ENCODE results near the gene POLR1H.

The POLR1H gene

DNA sequence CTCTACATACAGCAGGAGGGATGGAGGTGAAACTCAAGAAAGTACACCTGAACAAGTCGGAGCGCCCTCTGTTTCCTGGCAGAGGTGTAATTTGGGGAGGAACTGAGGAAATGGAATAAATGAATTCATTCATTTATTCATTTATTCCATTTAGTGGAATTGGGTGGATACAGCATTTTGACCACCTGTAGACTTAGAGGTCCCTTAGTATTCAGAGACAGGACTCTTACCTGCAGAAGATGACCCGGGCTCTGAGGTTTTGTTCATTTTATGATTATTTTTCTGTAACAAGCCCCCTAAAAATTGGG lies 42.8 kb downstream of the POLR1H start:
- H3K9me3 ChIP-seq (ENCODE audit: control insufficient read depth in 2 of 2, low read length in 2 of 2), result no peaks in the 10 kb centered on the region
- H3K36me3 ChIP-seq (ENCODE audit: control insufficient read depth in 2 of 2, insufficient read depth in 2 of 2, low read length in 2 of 2), result peaks cover 0 to 2% of the 10 kb centered on the region in 2 donors
- H3K4me3 ChIP-seq (ENCODE audit: low read length in 2 of 2), result peak overlapping the region; percentile 63 to 65
- H3K9ac ChIP-seq (ENCODE audit: low read depth in 1 of 2, low read length in 2 of 2), result peak overlapping the region; percentile 43 to 71
- H3K27ac ChIP-seq (ENCODE audit: low read depth in 2 of 2, low read length in 2 of 2), result peak overlapping the region; percentile 81 to 85
- H3K27me3 ChIP-seq (ENCODE audit: control insufficient read depth in 2 of 2, insufficient read depth in 2 of 2, low read length in 2 of 2), result peaks cover 4 to 9% of the 10 kb centered on the region in 2 donors
- H3K4me1 ChIP-seq (ENCODE audit: control insufficient read depth in 2 of 2, insufficient read depth in 2 of 2, low read length in 2 of 2), result peaks cover 33% of the 10 kb centered on the region in 2 donors

- H3K27me3 ChIP-seq (ENCODE audit: control insufficient read depth in 2 of 2, insufficient read depth in 2 of 2, low read length in 2 of 2), result peaks cover 4 to 8% of the 10 kb centered on the region in 2 donors
- no peak overlapping the region for H3K4me3 ChIP-seq (ENCODE audit: low read length in 2 of 2)
- peaks cover 33% of the 10 kb centered on the region in 2 donors for H3K4me1 ChIP-seq (ENCODE audit: control insufficient read depth in 2 of 2, insufficient read depth in 2 of 2, low read length in 2 of 2)
- no peak overlapping the region for H3K27ac ChIP-seq (ENCODE audit: low read depth in 2 of 2, low read length in 2 of 2)
- no peak overlapping the region for H3K9ac ChIP-seq (ENCODE audit: low read depth in 1 of 2, low read length in 2 of 2)
- H3K9me3 ChIP-seq (ENCODE audit: control insufficient read depth in 2 of 2, low read length in 2 of 2), result no peaks in the 10 kb centered on the region
- peaks cover 0 to 2% of the 10 kb centered on the region in 2 donors for H3K36me3 ChIP-seq (ENCODE audit: control insufficient read depth in 2 of 2, insufficient read depth in 2 of 2, low read length in 2 of 2)
Observed at GRCh38 chr6:30104661-30105060, 43.6 kb downstream of the POLR1H start.

- Histone ChIP-seq H3K27me3 (ENCODE audit: control insufficient read depth in 2 of 2, insufficient read depth in 2 of 2, low read length in 2 of 2) (peaks cover 0 to 2% of the 10 kb centered on the region in 2 donors), H3K4me3 (ENCODE audit: low read length in 2 of 2) (peak overlapping the region; percentile 63 to 64)
Observed at GRCh38 chr6:30111266-30111856, 50.3 kb downstream of the POLR1H start.

GRCh38 chr6:30112402-30112994 lies 51.4 kb downstream of the POLR1H start:
- Histone ChIP-seq H3K4me1 (ENCODE audit: control insufficient read depth in 2 of 2, insufficient read depth in 2 of 2, low read length in 2 of 2) (peaks cover 11 to 14% of the 10 kb centered on the region in 2 donors), H3K4me3 (ENCODE audit: low read length in 2 of 2) (peak overlapping the region; percentile 63 to 64), H3K27ac (ENCODE audit: low read depth in 2 of 2, low read length in 2 of 2) (peak overlapping the region; percentile 44 to 66), H3K27me3 (ENCODE audit: control insufficient read depth in 2 of 2, insufficient read depth in 2 of 2, low read length in 2 of 2) (peaks cover 0 to 2% of the 10 kb centered on the region in 2 donors), H3K9me3 (ENCODE audit: control insufficient read depth in 2 of 2, low read length in 2 of 2) (no peaks in the 10 kb centered on the region), H3K36me3 (ENCODE audit: control insufficient read depth in 2 of 2, insufficient read depth in 2 of 2, low read length in 2 of 2) (no peaks in the 10 kb centered on the region), H3K9ac (ENCODE audit: low read depth in 1 of 2, low read length in 2 of 2) (peak overlapping the region in 1 of 2 donors; percentile 35)

More at GRCh38 chr6:30111266-30111856, 50.3 kb downstream of the POLR1H start:
- peak overlapping the region in 1 of 2 donors; percentile 66 for H3K27ac ChIP-seq (ENCODE audit: low read depth in 2 of 2, low read length in 2 of 2)
- H3K4me1 ChIP-seq (ENCODE audit: control insufficient read depth in 2 of 2, insufficient read depth in 2 of 2, low read length in 2 of 2), result peaks cover 11 to 14% of the 10 kb centered on the region in 2 donors
- H3K9me3 ChIP-seq (ENCODE audit: control insufficient read depth in 2 of 2, low read length in 2 of 2), result no peaks in the 10 kb centered on the region
- H3K36me3 ChIP-seq (ENCODE audit: control insufficient read depth in 2 of 2, insufficient read depth in 2 of 2, low read length in 2 of 2), result no peaks in the 10 kb centered on the region
- H3K9ac ChIP-seq (ENCODE audit: low read depth in 1 of 2, low read length in 2 of 2), result peak overlapping the region in 1 of 2 donors; percentile 3

GRCh38 chr6:30113003-30113759 lies 52.1 kb downstream of the POLR1H start, which contains the start of gene TRIM31:
TSS of gene TRIM31 (minus strand) at chr6:30113090. CDS start at chr6:30112805, 285 bp downstream.
- no peaks in the 10 kb centered on the region for H3K36me3 ChIP-seq (ENCODE audit: control insufficient read depth in 2 of 2, insufficient read depth in 2 of 2, low read length in 2 of 2)
- H3K4me1 ChIP-seq (ENCODE audit: control insufficient read depth in 2 of 2, insufficient read depth in 2 of 2, low read length in 2 of 2), result peaks cover 11% of the 10 kb centered on the region in 2 donors
- no peaks in the 10 kb centered on the region for H3K9me3 ChIP-seq (ENCODE audit: control insufficient read depth in 2 of 2, low read length in 2 of 2)
- H3K27me3 ChIP-seq (ENCODE audit: control insufficient read depth in 2 of 2, insufficient read depth in 2 of 2, low read length in 2 of 2), result peaks cover 0 to 2% of the 10 kb centered on the region in 2 donors
- peak within 1 kb of the TSS; percentile 44 to 66 for H3K27ac ChIP-seq (ENCODE audit: low read depth in 2 of 2, low read length in 2 of 2)
- H3K9ac ChIP-seq (ENCODE audit: low read depth in 1 of 2, low read length in 2 of 2), result peak within 1 kb of the TSS; percentile 3 to 35
- H3K4me3 ChIP-seq (ENCODE audit: low read length in 2 of 2), result peak within 1 kb of the TSS; percentile 63 to 64

DNA sequence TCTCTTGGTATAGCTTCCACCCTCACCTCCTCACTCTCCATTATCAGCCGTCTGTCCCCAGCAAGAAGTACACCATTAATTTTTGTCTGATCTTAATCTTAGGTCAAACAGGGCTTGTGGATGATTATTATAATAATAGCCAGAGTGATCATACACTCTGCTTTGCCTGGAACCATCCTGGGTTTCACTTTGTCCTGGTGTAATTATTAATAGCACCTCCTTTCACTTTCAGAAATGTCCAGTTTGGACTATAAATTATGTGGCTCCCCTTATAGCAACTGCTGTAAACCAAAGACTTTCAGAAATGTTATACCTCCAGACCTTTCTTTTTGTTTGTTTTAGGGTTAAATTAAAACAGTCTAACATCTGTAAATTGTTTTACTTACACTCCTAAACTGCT lies 52.8 kb downstream of the POLR1H start:
- Histone ChIP-seq H3K4me3 (ENCODE audit: low read length in 2 of 2) (no peak overlapping the region), H3K36me3 (ENCODE audit: control insufficient read depth in 2 of 2, insufficient read depth in 2 of 2, low read length in 2 of 2) (no peaks in the 10 kb centered on the region), H3K9me3 (ENCODE audit: control insufficient read depth in 2 of 2, low read length in 2 of 2) (no peaks in the 10 kb centered on the region), H3K27me3 (ENCODE audit: control insufficient read depth in 2 of 2, insufficient read depth in 2 of 2, low read length in 2 of 2) (peaks cover 0 to under 1% of the 10 kb centered on the region in 2 donors), H3K9ac (ENCODE audit: low read depth in 1 of 2, low read length in 2 of 2) (no peak overlapping the region), H3K4me1 (ENCODE audit: control insufficient read depth in 2 of 2, insufficient read depth in 2 of 2, low read length in 2 of 2) (peaks cover 11% of the 10 kb centered on the region in 2 donors), H3K27ac (ENCODE audit: low read depth in 2 of 2, low read length in 2 of 2) (peak overlapping the region; percentile 43 to 66)
